Endothelial cell of umbilical vein (primary cell): ENCODE results near the gene NPPC.

Source experiments
- JUN ChIP-seq: IDR thresholded peaks from 2 replicates; pipeline ENCODE4 v1.6.1; 2011; ENCODE audit warnings: borderline replicate concordance, low read depth; ENCODE audit not compliant: insufficient read length, insufficient read depth
- POLR2A ChIP-seq: IDR thresholded peaks from 2 replicates; pipeline ENCODE4 v1.6.1; 2012; ENCODE audit warnings: low read depth, mild to moderate bottlenecking, control low read depth, low read length

DNA sequence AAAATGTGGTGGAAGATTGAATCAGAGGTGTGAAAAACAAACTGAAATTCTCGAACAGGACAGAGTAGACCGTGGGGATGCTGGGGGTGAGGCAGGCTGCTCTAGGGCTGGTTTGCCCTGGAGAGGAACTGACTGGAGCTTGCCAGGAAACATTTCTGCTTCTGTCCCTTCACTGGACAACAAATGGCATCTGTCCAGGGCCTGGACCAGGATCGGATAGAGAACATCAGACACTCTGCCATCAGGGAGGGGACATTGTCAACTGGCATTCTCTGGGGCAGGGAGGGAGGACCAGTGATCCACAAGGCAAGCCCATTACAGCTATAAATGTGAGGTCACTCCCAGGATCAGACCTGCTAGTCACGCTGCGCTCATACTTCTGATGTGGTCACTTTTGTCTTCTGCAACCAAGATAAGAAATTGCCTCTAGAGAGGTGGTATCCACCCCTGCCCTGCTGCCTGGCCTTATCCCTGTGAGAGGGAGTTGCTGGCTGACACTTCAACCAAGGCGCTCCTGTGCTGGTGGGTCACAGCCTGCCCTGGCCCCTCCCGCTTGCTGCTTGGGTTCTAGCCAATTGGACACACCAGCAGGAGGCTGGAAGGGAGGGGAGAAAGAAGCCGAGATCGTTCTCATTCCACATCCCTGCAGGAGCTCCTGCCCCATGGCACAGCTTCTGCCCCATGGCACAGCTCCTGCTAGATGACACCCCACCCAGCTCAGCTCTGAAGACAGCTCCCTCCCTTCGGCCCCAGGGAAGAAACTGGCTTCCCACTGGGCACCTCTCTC is 8.7 kb downstream of the NPPC start:
- no peak for TF ChIP-seq POLR2A
- no peak for TF ChIP-seq JUN
